ENCODE data around the gene MFAP3.

DNA sequence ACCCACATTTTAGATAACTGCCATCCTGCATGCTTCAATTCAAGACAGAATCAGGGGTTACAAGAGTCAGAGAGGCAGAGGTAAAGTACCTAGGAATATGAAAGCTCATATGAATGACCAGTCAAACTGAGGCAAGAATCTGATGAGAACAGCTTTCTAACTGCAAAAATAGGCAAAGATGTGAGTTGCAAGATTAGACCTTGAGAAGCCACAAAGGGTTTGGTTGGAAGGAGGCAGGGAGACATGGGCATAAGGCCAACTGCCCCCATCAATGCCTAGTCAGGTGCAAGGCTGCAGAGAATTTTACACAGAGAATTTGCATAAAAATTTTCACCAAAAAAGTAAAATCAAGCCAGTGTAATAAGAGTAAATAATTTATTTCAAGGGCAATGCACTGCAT lies 12.8 kb upstream of the MFAP3 start:
- TF ChIP-seq, protein P1, sequence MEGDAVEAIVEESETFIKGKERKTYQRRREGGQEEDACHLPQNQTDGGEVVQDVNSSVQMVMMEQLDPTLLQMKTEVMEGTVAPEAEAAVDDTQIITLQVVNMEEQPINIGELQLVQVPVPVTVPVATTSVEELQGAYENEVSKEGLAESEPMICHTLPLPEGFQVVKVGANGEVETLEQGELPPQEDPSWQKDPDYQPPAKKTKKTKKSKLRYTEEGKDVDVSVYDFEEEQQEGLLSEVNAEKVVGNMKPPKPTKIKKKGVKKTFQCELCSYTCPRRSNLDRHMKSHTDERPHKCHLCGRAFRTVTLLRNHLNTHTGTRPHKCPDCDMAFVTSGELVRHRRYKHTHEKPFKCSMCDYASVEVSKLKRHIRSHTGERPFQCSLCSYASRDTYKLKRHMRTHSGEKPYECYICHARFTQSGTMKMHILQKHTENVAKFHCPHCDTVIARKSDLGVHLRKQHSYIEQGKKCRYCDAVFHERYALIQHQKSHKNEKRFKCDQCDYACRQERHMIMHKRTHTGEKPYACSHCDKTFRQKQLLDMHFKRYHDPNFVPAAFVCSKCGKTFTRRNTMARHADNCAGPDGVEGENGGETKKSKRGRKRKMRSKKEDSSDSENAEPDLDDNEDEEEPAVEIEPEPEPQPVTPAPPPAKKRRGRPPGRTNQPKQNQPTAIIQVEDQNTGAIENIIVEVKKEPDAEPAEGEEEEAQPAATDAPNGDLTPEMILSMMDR (IDR thresholded peaks at IDR 0.05; ENCODE audit: poor library complexity, severe bottlenecking) = no peak
- TF ChIP-seq EP300 (conservative IDR thresholded peaks at IDR 0.05; ENCODE audit: poor library complexity, severe bottlenecking) = no peak
- no peak for TF ChIP-seq EZH2 (IDR thresholded peaks at IDR 0.05; ENCODE audit: borderline replicate concordance, insufficient read depth, low read length, poor library complexity, severe bottlenecking)
- TF ChIP-seq, protein P2, sequence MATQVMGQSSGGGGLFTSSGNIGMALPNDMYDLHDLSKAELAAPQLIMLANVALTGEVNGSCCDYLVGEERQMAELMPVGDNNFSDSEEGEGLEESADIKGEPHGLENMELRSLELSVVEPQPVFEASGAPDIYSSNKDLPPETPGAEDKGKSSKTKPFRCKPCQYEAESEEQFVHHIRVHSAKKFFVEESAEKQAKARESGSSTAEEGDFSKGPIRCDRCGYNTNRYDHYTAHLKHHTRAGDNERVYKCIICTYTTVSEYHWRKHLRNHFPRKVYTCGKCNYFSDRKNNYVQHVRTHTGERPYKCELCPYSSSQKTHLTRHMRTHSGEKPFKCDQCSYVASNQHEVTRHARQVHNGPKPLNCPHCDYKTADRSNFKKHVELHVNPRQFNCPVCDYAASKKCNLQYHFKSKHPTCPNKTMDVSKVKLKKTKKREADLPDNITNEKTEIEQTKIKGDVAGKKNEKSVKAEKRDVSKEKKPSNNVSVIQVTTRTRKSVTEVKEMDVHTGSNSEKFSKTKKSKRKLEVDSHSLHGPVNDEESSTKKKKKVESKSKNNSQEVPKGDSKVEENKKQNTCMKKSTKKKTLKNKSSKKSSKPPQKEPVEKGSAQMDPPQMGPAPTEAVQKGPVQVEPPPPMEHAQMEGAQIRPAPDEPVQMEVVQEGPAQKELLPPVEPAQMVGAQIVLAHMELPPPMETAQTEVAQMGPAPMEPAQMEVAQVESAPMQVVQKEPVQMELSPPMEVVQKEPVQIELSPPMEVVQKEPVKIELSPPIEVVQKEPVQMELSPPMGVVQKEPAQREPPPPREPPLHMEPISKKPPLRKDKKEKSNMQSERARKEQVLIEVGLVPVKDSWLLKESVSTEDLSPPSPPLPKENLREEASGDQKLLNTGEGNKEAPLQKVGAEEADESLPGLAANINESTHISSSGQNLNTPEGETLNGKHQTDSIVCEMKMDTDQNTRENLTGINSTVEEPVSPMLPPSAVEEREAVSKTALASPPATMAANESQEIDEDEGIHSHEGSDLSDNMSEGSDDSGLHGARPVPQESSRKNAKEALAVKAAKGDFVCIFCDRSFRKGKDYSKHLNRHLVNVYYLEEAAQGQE (IDR thresholded peaks at IDR 0.05; ENCODE audit: borderline replicate concordance) = no peak
- no peak for TF ChIP-seq POLR2AphosphoS5 (IDR thresholded peaks at IDR 0.05)
- no peak for TF ChIP-seq MXI1 (conservative IDR thresholded peaks at IDR 0.05; ENCODE audit: poor library complexity, severe bottlenecking)

Data from neural cell (in vitro differentiated cells).